Cardiac septum (tissue), 1 donor: ENCODE measurements around the gene HMGXB4. TPM values are rescaled to one million over a fixed set of nuclear protein-coding genes. Genes with fewer than 3 reads are reported as not detected.

Experiments used
- DNase-seq: peaks from one replicate; pipeline ENCODE4 v3.0.0-alpha.2; 2020; ENCODE audit warnings: low spot score
- intact Hi-C: fragments of 100-400 bp; cut with DNase I; formaldehyde crosslinking; loops from one replicate; pipeline ENCODE4 v1.14.0; 2022
- total RNA-seq: library from RNA; stranded (reverse); fragmentation: NEBNext Ultra II Directional; extraction: Animal tissue kit (Norgen Biotek cat#: 25700); gene quantifications from one replicate; pipeline ENCODE4 v1.2.1, GENCODE V29; 2021
- donor health status: DM: no; HTN: no; CAD: no.

The HMGXB4 gene
- total RNA-seq, 1 donor from 2014 or later: 10.7 TPM

DNA sequence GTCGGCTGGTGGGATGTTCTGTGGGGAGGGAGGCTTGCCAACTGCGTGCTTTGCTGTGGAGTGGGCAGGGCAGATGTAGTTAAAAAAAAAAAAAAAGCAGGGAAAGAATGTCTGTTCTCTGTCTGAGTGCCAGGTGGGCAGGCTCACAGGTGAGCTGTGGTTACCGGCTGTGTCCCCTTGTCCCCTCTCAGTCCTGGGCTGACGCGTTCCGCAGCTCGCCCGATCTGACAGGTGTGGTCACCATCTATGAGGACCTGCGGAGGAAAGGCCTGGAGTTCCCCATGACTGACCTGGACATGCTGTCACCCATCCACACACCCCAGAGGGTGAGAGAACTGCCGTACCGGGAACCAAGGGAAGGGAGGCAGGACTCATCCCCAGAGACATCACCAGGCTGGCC lies 66.0 kb downstream of the HMGXB4 start:
- DNase-seq: no peak
- intact Hi-C loops: no loop called here

DNA sequence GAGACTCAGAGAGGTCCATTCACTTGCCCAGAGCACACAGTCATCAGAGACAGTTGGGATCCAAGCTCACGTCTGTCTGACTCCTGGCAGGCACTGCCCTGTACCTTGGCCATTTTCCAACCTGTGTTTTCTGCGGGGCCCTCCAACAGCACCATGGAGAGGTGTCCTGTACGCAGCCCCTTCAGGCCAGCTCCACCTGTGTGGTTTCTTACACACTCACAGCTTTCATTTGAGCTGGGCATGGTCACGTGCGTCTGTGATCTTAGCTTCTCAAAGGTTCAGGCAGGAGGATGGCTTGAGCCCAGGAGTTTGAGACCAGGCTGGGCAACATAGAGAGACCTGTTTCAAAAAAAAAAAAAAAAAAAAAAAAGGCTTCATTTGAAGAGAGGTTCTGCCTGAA lies 66.8 kb downstream of the HMGXB4 start:
- no peak for DNase-seq

DNA sequence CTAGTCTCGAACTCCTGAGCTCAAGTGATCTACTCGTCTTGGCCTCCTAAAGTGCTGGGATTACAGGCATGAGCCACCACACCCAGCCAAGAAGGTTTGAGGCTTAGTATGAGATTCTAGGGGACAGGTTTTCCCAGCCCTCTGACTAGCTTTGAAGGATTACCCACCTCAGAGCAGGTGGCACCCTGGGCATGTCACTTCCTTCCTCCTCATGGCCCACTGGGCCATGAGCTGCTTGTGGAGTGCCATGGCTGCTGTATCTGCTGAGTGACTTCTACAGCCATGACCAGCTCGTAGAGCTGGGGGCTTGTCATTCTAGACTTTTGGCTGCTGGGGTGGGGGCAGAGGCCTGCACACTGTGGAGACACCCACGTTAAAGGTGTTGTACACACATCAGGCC lies 67.5 kb downstream of the HMGXB4 start:
- intact Hi-C loops: no loop called here
- DNase-seq: no peak

More for the DNA sequence above, 66.8 kb downstream of the HMGXB4 start:
- intact Hi-C loops: no loop called here

DNA sequence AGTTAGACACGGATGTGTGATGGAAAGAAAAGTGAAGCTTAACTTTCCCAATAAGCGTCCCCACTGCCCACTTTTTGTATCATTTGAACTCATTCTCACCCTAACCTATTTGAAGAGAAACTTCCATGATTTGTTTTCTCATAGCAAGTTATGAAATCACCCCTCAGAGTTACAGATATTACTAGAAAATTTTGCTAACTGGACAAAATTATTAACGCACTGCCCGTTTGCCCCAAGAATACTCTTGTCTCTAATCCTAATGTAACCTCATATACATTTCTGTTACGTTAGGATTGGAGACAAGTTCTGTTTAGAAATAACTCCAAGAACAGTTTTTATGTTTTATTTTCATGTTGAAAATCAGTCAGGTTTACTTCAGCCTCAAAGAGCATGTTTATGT lies 67.9 kb downstream of the HMGXB4 start:
- DNase-seq: no peak
- intact Hi-C loops: no loop called here

DNA sequence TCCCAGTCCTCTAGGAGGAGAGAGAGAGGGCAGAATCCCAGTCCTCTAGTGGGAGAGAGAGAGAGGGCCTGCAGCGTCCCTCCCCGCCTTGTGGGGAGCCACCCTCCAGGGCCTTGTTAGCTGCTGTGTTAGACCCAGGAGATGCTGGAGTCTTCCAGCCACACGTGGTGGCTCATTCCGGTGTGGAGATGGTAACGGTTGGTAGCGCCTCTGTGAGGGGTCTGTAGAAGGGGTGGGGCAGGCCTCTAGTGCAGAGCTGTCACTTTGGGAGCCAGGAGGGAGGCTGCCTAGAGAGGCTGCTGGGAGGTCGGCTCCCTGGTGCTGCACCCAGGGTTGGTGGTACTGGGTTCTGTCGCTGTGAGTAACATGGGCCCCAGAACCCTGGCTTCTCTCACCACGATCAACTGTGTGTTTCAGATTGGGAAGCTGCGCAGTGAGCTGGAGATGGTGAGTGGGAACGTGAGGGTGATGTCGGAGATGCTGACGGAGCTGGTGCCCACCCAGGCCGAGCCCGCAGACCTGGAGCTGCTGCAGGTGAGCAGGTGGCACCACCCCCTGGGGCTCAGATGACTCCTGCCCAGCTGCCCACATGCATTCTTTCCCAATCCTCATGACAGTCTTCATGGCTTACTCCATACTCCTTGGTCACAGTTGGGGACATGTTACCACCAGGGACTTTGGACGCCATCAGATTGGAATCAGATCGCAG lies 69.7 kb downstream of the HMGXB4 start:
- DNase-seq: no peak

DNA sequence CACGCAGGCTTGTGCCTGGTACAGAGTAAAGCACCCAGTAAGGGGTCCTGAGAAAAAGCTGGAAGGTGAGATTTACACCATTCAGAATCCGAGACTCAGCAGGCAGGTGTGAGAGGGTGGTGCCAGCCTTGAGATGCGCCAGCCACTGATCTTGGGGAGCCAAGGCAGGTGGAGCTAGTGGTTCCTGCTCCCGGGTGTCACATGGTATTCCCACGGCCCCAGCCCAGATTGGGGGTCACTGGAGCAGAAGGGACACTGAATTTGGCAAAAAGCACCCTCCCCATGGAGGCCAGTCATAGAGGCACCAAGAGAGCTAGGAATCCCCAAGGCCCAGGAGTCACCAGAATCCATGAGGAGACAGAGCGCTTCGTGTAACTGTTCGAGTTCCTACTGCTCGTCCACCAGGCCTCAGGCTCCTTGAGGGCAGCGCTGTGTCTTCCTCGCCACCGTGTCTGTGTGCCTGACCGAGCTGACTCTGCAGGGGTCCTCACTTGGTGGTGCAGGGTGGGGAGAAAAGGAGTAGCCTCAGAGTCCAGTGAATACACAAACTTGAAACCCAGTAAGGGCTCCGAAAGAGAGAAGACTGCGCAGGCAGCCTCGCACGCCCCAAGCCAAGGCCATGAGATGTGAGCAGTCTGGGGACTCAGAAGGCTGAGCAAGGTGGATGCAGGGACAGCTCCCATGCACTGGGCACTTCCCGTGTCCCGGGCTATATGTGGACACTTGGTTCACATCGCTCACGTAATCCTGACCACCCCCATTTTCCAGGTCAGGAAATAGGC lies 70.6 kb downstream of the HMGXB4 start:
- no peak for DNase-seq
- intact Hi-C loops: no loop called here

More for the DNA sequence above, 69.7 kb downstream of the HMGXB4 start:
- intact Hi-C loops: no loop called here

DNA sequence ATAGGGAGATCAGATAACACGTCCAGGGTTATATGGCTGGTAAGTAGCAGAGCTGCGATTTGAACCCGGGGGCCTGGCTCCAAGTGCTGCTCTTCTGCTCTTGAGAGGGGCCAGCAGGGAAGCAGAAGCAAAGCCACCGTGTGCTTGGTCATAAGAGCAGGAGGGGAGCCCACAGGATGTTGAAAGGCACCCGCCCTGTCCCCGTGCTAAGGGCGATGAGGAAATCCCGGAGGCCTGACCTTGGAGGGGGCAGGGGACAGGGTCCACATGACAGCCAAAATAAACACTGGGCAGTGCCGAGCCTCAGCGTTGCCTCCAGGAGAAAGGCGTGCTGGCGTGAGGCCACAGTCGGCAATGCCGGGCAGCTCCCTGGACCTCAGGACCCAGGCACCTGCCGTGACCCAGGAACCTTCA lies 71.2 kb downstream of the HMGXB4 start:
- intact Hi-C loops: no loop called here
- no peak for DNase-seq

DNA sequence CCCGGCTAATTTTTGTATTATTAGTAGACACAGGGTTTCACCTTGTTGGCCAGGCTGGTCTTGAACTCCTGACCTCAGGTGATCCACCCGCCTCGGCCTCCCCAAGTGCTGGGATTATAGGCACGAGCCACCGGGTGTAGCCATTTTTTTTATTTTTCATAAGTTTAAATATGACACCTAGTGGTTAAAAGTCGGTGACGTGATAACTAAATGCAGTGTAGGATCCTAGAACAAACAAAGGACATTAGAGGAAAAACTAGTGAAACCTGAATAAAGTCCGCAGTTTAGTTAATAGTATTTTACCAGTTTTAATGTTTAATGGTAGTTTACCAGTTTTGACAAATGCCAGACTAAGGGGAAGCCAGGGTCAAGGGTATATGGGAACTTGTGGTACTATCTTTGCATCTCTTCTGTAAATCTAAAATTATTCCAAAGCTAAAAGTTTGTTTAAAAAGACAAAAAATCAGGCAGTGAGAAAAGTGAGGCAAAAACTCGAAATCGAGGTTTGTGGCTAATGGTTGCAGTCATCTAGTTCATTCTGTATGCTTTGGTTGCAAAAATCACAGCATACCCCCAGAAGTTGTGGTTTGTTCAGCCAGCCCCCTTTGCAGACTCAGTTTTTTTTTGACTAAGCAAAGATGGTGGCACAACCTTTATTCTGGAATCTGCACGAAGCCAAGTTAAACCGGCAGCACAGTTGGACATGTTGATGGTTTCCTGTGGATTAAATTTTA lies 72.0 kb downstream of the HMGXB4 start:
- intact Hi-C loops: no loop called here
- no peak for DNase-seq

DNA sequence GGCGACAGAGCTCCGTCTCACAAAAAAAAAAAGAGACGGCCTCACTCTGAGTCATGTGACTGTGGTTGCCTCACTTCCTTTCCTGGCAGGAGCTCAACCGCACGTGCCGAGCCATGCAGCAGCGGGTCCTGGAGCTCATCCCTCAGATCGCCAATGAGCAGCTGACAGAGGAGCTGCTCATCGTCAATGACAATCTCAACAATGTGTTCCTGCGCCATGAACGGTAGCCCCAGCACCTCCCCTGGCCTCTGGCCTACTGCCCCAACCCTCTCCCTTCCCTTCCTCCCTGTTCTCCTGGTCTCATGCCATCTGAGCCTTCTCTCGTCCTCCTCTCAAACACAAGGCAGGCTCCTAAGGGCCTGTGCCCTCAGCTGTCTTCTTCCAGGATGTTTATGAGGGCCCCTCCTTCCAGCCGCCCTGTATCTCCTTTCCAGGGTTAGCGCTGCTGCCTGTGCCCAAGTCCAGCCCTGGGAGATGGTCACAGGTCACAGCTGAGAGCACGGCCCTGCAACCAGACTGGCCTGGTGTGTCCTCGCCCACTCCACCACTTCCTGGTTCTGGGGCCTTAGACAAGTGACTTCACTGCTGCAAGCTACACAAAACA lies 73.1 kb downstream of the HMGXB4 start:
- DNase-seq: peak; percentile 93
- intact Hi-C loops: loop anchor here (10.0 kb wide), 1 partner anchor 54 kb away; the partner anchor contains the start of gene HMOX1

DNA sequence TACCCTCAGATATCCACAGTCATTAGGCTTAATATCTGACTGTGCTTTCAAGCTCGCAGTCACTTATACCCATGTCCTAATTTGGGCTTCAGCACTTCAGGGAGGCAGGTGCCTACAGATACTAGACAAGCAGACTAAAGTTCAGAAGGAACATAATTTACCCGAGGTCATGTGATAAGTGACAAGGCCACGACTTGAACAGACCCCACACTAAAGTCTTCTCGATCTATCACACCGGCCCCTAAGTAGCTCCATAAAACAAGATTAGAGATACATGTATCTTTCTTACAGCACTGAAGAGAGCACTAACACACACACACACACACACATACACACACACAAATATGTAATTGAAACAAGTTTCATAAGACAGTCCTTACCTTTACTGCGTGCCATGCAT lies 75.0 kb downstream of the HMGXB4 start:
- DNase-seq: no peak
- intact Hi-C loops: loop anchor here (10.0 kb wide), 1 partner anchor 53 kb away; the partner anchor contains the start of gene HMOX1

DNA sequence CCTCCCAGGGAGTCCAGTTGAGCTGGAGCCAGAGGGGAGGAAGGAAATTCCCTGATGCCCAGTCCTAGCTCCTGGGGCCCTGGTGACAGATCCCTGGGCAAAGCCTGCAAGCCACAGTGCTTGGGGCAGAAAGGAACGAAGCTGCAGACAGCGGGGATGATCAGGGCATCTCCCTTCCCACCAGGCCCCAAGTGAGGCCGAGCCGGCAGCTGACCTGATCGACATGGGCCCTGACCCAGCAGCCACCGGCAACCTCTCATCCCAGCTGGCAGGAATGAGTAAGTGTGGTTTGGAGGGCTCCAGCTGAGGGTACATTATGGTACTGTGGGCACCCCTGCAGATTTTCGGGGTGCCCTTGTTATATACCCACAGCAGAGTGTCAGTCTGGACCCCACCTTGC lies 75.9 kb downstream of the HMGXB4 start:
- intact Hi-C loops: loop anchor here (10.0 kb wide), 1 partner anchor 52 kb away; the partner anchor contains the start of gene HMOX1
- no peak for DNase-seq

DNA sequence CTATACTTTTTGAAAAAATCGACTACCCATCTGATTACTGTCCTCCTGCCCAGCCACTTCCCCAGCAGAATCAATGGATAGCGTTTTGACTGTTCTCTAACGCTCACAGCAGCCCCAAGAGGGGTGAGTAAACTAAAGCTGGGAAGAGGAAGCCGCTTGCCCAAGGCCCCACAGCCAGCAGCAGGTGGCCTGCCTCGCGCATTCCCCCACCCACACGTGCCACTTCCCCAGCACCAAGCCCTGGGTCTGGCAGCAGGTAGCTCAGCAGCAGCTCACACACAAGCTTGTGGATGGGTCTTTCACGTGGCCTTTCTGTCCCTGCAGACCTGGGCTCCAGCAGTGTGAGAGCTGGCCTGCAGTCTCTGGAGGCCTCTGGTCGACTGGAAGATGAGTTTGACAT lies 76.7 kb downstream of the HMGXB4 start:
- intact Hi-C loops: loop anchor here (10.0 kb wide), 1 partner anchor 51 kb away; the partner anchor contains the start of gene HMOX1
- DNase-seq: no peak

DNA sequence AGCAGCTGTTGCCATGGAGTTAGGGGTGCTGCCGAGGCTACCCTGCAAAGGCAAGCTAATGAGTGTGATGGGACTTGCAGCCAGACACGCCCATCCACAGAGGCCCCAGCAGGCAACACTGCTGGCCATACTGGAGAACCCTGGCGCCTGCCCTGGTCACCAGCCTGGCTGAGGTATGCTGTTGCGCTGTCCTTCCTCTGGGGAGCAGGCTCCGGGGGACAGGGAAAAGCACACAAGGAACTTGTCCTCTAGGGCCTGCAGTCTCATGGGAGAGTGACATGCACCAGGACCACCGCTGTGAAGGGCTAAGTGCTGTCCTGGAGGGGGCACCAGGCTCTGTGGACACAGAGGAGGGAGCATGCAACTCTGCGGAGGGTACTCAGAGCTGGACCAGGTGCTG lies 78.2 kb downstream of the HMGXB4 start:
- DNase-seq: no peak
- intact Hi-C loops: loop anchor here (10.0 kb wide), 1 partner anchor 49 kb away; the partner anchor contains the start of gene HMOX1

DNA sequence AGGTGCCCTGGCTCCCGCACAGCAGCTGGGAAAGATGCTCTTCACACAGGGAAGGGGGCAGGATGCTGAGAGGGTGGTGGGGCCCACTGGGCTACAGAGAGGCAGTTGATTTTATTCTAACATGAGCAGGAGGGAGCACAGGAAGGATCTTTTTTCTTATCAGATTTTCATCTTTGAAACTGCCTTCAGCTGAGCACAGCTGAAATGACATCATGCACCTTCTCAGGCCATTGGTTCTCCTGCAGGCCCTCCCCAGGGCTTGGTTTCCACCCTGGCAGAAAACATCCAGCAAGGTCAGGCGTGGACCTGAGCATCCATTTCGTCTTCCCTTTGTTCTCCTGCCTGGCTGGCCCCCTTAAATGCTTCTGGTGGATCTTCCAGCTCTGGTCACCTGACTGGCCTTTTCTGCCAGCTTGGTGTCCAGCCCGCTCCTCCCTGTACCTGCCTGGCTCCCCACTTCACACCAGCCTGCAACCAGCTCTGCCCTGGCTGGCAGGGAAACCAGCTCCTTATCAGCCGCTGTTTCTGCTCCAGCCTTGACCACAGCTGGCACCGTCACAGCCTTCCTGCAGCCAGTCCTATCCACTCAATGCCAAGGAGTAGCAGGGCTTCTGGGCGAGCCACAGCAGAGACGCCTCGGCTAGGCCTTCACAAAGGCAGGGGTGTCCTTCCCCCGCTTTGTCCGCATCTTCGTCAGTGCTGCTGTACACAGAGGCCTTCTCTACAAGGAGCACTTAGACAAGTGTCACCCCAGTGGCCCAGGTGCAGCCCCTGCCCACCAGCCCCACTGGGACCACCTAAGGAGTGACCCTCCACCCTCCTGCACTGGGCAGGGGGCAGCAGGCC lies 78.9 kb downstream of the HMGXB4 start:
- DNase-seq: no peak
- intact Hi-C loops: loop anchor here (10.0 kb wide), 1 partner anchor 49 kb away; the partner anchor contains the start of gene HMOX1

DNA sequence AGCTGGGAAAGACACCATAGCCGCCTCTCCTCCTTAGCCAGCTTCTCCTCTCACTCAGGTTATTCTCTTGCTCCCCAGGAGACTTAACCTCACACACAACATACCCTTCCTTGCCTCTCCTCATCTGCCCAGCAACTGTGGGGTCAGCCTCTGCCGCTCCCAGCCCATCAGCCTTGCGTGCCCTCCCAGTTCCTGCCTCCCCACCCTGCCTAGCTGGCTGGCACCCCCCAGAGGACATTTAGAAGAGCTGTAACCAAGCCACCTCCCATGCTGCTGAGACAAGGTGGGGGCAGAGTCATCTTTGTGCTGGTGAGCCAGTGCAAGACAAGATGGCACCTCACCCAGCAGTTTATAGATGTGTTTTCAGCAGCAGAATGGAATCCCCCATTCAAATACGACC lies 80.6 kb downstream of the HMGXB4 start:
- DNase-seq: no peak
- intact Hi-C loops: loop anchor here (10.0 kb wide), 1 partner anchor 47 kb away; the partner anchor contains the start of gene HMOX1

DNA sequence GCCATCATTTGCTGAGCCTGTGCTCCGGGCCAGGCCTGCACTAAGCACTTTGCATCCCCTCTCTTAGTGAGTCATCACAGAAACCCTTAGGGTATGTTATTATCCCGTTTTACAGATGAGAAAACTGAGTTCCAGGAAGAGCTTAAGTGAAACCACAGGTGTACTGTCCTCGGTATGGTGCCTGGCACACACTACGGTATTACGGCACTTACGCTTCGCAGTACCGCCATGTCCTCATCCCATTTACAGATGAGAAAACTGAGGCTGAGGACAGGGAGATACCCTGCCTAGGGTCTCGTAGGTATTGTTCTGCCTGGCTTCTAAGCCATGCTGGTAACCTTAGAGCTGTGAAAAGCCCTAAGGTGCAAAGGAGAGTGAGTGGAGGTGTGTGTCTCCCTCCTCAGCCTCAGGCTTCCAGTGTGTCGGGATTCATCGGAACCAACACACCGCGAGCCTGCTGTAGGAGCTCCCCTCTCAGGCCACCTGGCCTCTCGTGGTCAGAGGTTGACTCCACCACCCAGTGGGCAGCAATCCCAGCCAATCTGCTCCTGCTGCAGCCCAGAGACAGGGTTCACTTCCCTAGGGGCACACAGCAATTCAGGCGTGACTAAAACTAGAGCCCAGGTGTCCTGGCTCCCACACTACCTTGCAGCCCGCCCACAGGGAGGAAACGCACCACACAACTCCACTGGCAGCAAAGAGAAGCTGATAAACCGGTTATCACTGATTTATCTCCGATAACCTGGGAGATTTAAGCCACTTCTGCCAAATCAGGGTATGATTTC lies 84.0 kb downstream of the HMGXB4 start:
- intact Hi-C loops: no loop called here
- DNase-seq: no peak

DNA sequence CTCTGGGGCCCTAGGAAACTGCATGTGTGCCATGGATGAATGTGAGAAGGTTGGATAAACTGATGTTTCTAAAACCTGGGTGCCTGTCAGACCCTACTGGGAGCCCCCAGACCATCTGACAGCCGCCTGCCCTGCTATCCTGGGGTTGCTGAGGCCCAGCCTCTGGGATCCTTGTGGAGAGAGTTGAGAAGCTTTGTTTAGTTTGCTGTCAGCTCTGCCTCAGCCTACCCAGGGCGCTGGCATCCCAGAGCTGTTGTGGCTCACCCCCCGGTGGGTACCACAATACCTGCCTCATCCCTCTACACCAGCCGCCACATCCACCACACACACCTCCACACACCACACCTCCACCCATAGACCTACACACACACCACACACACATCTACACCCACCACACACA lies 85.1 kb downstream of the HMGXB4 start:
- intact Hi-C loops: no loop called here
- DNase-seq: no peak
